GM21529 (cell line): ENCODE data around the gene DNM3.

Experiments
- ATAC-seq: cut with Tn5 transposase; IDR thresholded peaks from one replicate; pipeline ENCODE4 v1.9.1; 2021; ENCODE audit not compliant: unreplicated experiment

Gene DNM3

GRCh38 chr1:172380441-172381244 lies 539.3 kb downstream of the DNM3 start:
- ATAC-seq, result peak; percentile 93

GRCh38 chr1:172381946-172382345 lies 540.6 kb downstream of the DNM3 start:
- no peak for ATAC-seq

GRCh38 chr1:172382406-172382805 lies 541.1 kb downstream of the DNM3 start:
- ATAC-seq, result no peak

- ATAC-seq, result no peak
Observed at GRCh38 chr1:172382990-172383389, 541.7 kb downstream of the DNM3 start.

- ATAC-seq, result no peak
Observed at GRCh38 chr1:172383536-172383935, 542.2 kb downstream of the DNM3 start.

- no peak for ATAC-seq
Observed at GRCh38 chr1:172384656-172385055, 543.4 kb downstream of the DNM3 start.

- ATAC-seq, result no peak
Observed at GRCh38 chr1:172386046-172386445, 544.7 kb downstream of the DNM3 start.

GRCh38 chr1:172388490-172388889 lies 547.2 kb downstream of the DNM3 start:
- no peak for ATAC-seq

- no peak for ATAC-seq
Observed at GRCh38 chr1:172390301-172390682, 549.0 kb downstream of the DNM3 start.

- peak; percentile 65 for ATAC-seq
Observed at GRCh38 chr1:172390683-172391551, 549.6 kb downstream of the DNM3 start.

GRCh38 chr1:172391976-172392375 lies 550.7 kb downstream of the DNM3 start:
- no peak for ATAC-seq

- ATAC-seq, result no peak
Observed at GRCh38 chr1:172393354-172393753, 552.1 kb downstream of the DNM3 start.

- peak; percentile 65 for ATAC-seq
Observed at GRCh38 chr1:172394141-172394751, 552.9 kb downstream of the DNM3 start.

GRCh38 chr1:172394811-172395210 lies 553.5 kb downstream of the DNM3 start:
- ATAC-seq, result no peak

GRCh38 chr1:172395576-172395975 lies 554.3 kb downstream of the DNM3 start:
- no peak for ATAC-seq

GRCh38 chr1:172397221-172397620 lies 555.9 kb downstream of the DNM3 start:
- ATAC-seq, result peak; percentile 44

- no peak for ATAC-seq
Observed at GRCh38 chr1:172397633-172398032, 556.3 kb downstream of the DNM3 start.

GRCh38 chr1:172398193-172398592 lies 556.9 kb downstream of the DNM3 start:
- ATAC-seq, result no peak

GRCh38 chr1:172398970-172399755 lies 557.9 kb downstream of the DNM3 start:
- no peak for ATAC-seq

- ATAC-seq, result no peak
Observed at GRCh38 chr1:172399756-172400721, 558.7 kb downstream of the DNM3 start.
